GM21529 (cell line): Measurements from ENCODE around the gene CSRP2.

ENCODE experiments used
- ATAC-seq: cut with Tn5 transposase; IDR thresholded peaks from one replicate; pipeline ENCODE4 v1.9.1; 2021; ENCODE audit not compliant: unreplicated experiment

Gene CSRP2

DNA sequence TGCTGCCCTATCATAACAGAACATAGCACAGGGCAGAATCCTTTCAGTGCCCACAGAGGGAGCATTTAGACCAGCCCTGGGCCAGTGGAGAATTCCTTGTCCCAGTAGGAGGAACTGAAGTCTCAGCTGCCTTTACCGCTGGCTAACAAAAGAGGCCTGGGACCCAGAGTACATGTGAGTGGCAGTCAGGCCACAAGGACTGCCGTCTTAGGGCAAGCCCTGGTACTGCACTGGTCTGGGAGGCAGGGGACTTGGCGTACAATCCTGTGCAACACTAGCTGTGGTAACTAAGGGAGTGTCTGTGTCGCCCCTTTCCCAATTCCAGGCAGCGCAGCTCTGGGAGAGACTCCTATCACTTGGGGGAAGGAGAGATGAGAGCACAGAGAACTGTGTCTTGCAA, 17.0 kb upstream of the CSRP2 start:
- no peak for ATAC-seq

DNA sequence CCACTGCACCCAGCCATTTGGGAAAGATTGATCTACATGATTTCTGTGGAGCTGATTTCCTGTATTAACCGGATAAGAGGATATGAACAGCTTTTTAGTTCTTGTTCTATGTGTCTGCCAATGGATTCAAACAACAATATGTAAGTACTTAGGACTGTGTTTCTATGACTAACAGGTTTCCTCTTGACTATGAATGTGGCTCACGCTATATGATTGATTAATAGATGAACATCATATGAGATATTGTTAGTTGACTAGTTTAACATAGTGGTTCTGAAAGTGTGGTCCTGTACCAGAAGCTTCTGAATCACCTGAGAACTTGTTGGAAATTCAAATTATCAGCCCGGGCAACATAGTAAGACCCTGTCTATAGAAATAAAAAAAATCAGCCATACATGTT, 12.8 kb upstream of the CSRP2 start:
- ATAC-seq, result no peak

DNA sequence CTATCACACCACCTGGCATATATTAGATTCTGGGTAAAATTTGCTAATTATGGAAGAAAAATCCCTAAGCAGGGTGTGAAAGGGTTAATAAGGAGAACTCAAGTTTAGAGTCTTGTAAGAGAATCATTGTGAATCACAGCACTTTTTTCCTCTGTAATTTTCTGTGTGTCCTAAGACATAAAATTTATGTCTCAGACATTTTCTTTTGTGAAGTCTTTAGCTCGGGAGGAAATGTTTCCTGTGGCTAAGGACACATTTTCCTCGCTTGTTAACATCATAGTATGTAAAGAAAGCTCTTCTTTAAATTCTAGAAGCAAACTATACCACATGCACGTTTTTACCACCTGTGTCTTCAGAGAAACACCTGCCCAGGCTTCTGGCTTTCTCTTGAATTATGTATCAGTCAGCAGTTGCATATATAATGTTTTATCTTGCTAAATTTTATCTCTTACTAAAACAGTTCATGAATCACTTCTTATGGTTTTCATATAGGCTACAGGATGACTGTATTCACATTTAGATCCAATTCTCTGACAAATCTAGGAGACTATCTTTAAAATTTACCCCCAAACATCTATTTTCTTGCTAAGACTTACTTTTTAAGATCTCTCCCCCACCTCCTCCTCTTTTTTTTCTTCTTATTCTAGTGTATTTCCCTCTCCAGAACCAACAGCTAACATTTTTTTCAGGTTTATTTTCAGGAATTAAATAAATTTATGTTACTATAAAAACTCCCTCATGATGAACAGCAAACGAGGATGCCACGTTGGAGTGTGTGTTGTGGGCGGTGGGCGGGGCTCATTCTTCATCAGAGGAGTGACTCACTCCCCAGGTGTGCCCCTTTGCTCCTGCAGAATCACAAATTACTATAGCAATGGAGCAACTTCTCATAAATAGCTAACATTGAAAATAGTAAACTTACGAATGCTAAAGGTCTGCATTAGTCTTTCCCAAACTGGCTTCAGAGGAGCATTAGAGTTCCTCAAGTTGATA, 11.6 kb upstream of the CSRP2 start:
- ATAC-seq, result no peak

DNA sequence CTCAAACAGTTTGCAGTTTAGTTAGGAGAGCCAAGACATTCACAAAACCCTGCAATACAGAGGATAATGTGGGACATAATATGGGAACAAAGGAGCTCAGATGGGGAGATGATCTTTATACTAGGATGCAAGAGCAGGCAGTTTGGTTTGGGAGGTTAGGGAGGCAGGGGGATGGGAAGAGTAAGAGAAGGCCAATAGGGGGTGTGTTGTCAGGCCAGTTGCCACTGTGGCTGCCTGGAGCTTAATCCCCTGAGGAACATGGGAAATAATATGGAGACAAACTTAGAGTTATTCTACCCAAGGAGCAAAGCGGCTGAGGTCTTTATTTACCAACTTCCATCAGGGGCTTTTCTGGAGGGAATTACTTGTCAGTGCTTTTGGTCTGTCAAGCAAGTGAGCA, 10.0 kb upstream of the CSRP2 start:
- ATAC-seq, result no peak

DNA sequence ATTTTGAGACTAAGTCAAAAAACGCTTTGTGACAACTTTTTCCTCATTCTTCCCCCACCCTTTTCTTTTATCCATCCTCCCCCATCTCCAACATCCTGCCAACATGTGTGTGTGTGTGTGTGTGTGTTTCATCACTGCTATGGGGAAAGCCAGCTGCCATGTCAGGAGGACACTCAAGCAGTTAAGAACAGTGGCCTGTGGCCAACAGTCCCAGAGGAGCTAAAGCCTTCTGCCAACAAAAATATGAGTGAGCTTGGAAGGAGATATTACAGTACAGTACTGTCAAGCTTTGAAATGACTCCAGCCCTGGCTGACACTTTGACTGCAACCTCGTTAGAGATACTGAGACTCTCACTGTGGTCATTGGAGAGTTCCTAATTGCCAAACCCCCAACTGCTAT, 5.0 kb upstream of the CSRP2 start:
- ATAC-seq, result no peak

DNA sequence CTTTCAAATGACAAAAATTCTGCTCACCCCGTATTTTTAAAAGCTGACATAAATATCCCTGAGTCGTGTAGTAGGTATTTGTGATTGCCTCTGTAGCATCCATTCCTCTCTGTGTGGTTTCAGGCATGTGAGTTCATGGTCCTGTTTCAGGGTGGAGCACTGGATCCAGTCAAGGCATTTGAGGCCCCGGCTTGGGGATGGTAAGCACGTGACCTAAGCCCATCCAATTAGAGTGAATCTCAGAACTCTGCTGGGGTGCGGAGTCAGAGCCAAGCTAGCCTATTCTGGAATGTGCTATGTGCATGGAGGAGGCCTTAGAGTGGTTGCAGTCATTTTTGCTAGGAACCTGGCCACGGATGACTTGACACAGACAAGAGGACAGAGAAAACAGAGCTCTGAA, 4.3 kb upstream of the CSRP2 start:
- ATAC-seq, result no peak

DNA sequence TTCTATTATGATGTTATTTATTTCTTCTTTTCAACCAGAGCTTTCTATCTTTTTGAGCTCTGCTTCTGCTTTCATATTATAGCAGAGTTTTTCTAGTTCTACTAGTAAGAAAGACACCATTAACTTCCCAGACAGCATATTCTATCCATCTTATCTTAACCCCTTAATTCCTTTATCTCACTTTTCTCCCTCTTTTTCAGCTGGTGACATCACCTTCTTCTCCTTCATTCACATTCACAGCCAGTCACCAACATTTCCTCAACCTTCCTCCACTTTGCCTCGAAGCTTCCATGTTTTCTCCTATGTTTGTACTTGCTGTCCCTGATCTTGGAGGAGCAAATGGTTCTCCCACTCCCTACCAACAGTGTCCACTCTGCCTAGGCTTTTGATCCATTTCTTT, 3.5 kb upstream of the CSRP2 start:
- ATAC-seq, result no peak

DNA sequence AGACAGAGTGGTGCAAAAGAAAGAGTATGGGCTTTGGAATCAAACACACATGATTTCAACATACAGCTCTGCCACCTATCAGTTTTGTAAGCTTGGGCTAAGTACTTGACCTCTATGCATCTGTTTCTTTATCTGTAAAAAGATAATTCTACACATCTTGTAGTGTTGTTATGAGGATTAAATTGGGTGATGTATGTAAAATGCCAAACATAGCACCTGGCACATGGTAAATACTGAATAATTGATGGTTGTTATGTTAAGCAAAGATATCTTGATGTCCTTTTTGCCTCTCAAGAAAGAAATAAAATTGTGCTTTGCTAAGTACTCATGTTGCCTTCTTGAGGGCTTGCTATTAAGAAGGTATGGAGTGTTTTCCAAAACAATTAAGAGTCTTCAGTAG, 2.3 kb upstream of the CSRP2 start:
- ATAC-seq, result no peak

DNA sequence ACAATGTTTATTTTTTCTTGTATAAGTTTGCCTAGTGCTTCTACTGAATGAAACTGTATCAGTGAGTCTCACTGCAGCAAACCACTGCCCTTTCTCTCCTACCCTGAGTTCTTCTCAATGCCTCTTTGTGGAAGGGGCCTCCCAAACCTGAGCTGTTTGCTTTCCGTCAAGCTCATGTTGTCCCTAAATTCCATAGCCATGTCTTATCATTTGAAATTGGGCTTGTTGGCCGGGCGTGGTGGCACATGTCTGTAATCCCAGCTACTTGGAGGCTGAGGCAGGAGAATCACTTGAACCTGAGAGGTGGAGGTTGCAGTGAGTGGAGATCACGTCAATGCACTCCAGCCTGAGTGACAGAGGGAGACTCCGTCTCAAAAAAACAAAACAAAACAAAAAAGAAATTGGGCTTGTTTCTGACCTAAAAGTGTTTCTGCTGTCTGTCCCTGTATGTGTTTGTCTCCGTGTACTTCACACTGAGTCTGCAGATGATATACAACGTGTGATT, 1.8 kb upstream of the CSRP2 start:
- ATAC-seq, result no peak

DNA sequence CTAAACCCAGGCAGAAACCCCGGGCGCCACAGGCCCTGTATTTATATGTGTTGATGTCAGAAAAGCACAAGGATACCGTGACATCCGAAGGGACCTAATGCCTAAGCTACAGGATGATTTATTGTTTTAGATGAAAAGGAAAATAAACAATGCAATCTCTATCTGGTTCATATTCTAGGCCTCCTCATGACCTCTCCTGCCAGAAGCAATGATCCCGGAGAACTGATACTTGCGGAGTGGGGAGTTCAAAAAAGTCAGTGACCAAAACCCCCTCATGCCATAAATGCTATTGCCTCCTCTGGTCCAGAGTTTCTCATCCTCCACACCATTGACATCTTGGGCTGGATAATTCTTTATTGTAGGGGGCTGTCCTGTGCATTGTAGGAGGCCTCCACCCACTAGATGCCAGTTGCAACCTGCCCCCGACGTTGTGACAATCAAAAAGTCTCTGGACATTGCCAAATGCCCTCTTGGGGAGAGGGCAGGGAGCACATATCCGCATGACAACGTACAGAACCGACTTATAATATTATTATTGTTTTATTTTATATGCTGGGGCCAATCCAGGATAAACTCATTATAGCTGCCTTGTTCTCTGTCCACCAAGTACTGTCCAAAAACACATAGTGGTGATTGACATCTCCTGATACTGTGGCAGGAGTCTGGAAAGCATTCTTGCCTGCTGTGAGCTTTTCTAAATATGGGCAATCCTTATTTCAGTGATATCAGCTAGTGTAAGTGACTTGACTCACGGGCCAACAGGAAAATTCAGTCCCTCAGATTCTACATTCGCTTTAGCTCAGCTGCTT, 1.1 kb upstream of the CSRP2 start:
- no peak for ATAC-seq

DNA sequence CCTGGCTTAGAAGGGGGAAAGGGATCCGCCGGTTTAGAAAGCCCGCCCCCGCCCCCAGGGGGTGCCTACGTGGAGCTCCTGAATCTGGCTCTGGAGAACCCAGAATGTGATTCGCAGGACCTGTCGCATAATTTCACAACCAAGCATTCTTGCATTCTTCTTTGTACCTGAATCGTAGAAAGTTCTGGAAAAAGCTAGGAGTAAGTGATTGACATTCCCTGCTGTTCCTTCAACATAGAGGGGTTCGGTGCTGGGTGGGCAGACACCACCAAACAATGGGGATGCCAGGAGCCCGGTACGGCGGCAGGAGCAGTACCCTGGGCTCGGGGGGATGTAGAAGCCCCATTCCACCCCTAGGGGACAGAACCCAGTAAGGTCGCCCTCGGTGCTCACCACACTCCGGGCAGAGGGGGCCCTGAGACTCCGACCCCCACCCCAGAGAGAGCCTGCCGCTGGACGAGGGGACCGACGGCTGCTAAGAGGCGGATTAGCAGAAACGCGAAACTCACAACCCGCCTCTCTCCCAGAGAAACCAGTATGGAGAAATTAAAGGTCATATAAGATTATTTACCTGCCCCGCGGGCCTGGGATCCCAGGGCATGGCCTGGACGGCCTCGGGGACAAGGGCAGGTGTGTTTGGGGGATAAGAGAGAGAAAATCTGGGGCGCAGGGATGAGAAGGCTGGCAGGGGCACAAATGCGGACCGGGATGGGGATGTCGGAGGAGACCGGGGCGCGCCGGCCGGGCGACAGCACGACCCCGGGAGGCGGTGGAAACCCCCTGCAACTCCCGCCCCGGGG, 520 bp downstream of the CSRP2 start:
- peak; percentile 34 for ATAC-seq

DNA sequence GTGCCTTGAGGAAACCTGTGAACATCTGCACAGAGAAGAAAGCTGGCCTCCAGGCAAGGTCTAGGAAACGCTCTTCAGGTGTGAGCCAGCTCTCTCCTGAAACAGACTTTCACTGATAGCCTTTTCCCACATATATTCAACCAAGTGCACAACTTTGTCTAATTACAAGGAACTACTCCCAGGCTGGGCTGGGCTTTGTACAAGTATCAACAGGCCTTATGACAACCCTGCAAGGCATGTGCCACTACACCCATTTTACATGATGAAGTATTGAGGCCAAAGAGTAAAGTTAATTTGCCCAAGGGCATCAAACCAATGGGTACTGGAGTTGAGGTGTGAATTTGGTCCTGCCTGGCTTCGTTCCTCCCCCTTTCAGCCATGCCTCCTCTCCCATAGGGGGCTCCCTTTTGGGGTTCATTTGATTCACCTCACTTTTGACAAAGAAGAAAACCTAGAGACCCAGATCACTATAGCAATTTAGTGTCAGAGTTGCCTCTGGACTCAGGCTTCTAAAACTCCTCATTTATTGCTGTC, 2.1 kb downstream of the CSRP2 start:
- ATAC-seq, result no peak

DNA sequence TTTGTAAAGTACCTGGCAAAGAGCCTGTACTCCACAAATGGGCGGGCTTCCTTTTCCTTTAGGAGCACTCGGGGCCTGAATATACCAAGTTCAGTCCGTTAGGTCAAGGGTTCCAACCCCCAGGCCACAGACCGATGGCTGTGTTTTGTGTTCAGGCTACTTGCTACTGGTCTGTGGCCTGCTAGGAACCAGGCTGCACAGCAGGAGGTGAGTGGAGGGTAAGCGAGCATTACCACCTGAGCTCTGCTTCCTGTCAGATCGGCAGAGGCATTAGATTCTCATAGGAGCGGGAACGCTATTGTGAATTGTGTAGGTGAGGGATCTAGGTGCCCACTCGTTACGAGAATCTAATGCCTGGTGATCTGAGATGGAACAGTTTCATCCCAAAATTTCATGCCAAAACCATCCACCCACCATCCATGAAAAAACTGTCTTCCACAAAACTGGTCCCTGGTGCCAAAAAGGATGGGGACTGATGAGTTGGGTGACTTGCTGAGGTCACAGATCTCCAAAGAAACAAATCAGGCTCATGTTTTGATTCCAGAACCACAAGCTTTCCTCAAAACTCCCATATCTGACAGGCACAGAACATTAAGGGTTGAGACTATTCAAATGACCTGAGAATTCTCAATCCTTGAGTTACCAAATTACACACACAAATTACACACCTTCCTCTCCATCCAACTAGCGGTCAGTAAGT, 4.2 kb downstream of the CSRP2 start:
- ATAC-seq, result no peak

DNA sequence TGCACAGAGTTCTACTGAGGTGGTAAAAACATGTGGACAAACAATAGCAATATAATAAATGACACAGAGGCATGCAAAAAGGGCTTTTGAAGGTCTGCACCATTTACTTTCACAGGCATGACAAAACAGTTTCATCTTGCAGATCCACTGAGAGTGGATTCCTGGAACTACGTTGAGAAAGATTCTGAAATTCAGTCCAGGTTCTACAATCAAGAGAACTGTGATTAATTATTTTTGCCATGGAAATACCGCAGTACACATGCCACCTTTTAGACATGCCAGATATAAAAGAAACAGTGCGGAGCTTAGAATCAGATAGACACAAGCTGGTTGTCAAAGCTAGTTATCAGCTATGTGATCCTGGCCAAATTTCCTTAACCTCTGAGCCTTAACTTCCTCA, 4.8 kb downstream of the CSRP2 start:
- ATAC-seq, result no peak

DNA sequence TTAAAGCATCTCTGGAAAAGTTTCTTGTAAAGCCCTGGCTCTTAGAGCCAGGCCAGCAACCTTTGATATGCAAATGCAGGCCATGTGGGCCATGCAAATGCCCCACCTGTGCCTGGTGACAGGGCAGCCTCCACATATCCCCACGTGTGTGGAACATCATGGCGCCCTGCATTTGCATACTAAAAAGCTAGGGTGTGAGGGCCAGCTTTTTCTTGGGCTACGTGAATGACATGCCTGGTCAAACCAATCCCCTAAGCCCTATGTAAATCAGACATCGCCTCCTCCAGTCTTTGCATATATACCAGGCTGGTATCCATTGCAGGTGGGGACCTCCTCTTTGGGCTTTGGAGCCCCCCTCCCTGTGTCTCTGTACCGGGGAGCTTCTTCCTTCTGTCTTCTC, 6.4 kb downstream of the CSRP2 start:
- ATAC-seq, result no peak

DNA sequence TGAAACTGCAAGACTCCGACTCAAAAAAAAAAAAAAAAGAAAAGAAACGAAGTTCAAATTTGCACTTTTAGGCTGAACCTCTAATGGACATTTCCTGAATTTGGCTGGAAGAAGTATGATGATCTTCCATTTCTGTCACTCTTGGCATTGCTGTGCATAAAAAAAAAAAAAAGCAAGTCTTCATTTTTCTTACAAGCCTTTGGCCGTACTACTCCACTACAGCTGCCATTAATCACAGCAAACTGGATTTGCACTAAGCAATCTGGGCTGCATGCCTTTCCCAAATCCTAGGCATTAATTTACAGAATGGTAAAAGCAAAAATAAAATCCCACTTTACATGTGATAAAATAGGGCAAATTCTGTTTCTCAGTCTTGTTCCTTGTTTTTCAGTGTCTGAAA, 7.1 kb downstream of the CSRP2 start:
- ATAC-seq, result no peak

DNA sequence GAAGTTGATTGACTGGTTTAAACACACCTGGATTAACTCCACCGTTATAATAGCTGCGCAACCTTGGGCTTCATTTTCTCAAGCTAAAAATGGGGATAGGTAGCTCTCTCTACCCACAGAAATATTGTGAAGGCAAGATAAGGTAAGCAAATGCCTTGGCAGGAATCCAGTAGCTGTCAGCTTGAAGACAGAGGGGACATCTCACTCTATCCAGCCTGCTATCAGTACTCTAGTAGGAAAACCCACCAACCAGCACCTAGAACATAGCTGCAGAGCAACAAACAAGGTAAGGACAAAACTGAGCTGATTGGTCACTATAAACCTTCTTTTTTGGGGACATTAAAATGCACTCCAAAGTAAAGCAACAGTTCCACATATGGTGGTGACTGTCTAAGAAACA, 7.7 kb downstream of the CSRP2 start:
- ATAC-seq, result no peak

DNA sequence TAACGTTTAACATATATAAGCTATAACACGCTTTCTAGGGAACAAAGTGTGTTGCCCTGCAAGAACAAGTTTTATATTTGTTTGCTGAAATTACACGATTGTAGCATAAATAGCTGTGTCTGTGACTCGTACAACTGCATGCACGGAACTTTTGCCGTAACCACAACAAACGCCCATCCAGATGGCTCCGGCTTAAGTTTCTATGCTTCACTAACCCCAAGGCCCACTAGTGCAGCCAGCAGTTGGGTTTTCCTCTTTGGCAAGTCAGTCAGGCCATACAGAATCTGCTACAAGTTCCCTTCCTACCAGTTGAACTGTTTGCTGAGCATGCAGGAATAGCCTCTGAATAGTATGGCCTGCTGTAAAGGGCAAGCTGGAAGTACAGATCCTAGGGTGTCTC, 12.1 kb downstream of the CSRP2 start:
- peak; percentile 50 for ATAC-seq

DNA sequence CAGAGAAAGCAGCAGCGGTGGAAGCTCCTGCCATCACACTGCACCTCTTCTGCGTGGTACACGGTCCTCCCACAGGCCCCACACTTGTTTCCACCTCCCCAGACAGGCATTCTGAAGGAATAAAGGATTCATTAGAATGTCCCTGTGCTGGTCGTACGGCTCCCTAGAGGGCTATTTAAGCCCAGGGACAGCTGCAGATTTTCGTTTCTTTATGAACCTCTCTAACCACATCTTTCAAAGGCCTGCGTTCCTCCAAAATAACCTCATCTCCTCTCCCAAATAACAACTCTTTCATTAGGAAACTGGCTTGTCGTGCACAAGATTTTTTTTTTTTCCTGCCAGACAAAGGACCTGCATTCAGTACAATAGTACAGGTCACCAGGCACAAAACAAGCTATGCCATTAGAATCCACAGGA, 12.7 kb downstream of the CSRP2 start:
- ATAC-seq, result no peak

DNA sequence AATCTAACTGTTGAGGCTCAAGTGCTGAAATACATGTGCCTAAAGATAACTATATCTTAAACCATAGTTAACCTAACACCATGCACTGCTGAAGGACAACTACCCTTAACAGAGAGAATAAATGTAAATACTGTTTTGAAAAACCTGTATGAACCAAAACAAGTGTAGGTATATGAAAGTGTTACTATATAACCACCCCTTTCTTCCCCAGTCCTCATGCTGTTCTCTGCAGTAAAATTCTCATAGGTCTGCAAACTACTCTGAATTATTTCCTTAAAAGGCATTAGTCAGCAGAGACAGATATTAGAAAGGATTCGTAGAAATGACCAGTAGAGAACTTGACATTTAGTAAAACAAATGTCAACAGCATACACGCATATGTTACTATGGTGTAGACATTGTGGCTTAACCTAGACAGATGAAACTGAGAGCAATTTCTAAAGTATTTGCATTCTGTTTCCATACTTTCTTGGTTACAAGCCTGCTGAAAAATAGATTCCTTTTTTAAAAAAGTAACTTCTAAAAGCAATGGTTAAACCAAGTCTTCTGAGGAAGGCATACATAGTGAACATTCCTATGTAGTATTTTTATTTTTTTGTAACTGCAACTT, 13.9 kb downstream of the CSRP2 start:
- ATAC-seq, result peak; percentile 78
